GM19438 (cell line): ENCODE measurements around the gene BHLHE40.

Source experiments
- ATAC-seq: cut with Tn5 transposase; IDR thresholded peaks from one replicate; pipeline ENCODE4 v1.9.1; 2021; ENCODE audit warnings: low read depth; ENCODE audit not compliant: unreplicated experiment

Gene BHLHE40

GRCh38 chr3:4996771-4997291, 17.6 kb downstream of the BHLHE40 start:
- no peak for ATAC-seq

- ATAC-seq, result no peak
These were observed 18.7 kb downstream of the BHLHE40 start for GRCh38 chr3:4997946-4998345.

- ATAC-seq, result no peak
These were observed 20.4 kb downstream of the BHLHE40 start for GRCh38 chr3:4999531-5000184.

- no peak for ATAC-seq
These were observed 21.9 kb downstream of the BHLHE40 start for GRCh38 chr3:5001135-5001534.

GRCh38 chr3:5001805-5002173, 22.6 kb downstream of the BHLHE40 start:
- ATAC-seq, result no peak

GRCh38 chr3:5002174-5002870, 23.1 kb downstream of the BHLHE40 start:
- no peak for ATAC-seq

GRCh38 chr3:5002871-5003247, 23.6 kb downstream of the BHLHE40 start:
- no peak for ATAC-seq

- ATAC-seq, result no peak
These were observed 25.3 kb downstream of the BHLHE40 start for GRCh38 chr3:5004319-5005152.

- no peak for ATAC-seq
These were observed 26.1 kb downstream of the BHLHE40 start for GRCh38 chr3:5005367-5005766.

- peak; percentile 59 for ATAC-seq
These were observed 27.5 kb downstream of the BHLHE40 start for GRCh38 chr3:5006755-5007202.

GRCh38 chr3:5007873-5008272, 28.6 kb downstream of the BHLHE40 start:
- no peak for ATAC-seq

GRCh38 chr3:5009506-5010109, 30.4 kb downstream of the BHLHE40 start:
- ATAC-seq, result no peak

- no peak for ATAC-seq
These were observed 30.9 kb downstream of the BHLHE40 start for GRCh38 chr3:5010140-5010539.

GRCh38 chr3:5010706-5011554, 31.7 kb downstream of the BHLHE40 start:
- ATAC-seq, result no peak

GRCh38 chr3:5011555-5012256, 32.5 kb downstream of the BHLHE40 start:
- peak; percentile 47 for ATAC-seq

GRCh38 chr3:5012367-5012766, 33.1 kb downstream of the BHLHE40 start:
- ATAC-seq, result no peak

- no peak for ATAC-seq
These were observed 34.0 kb downstream of the BHLHE40 start for GRCh38 chr3:5013021-5013906.

- no peak for ATAC-seq
These were observed 35.2 kb downstream of the BHLHE40 start for GRCh38 chr3:5014391-5014790.
